Middle frontal gyrus (tissue), 1 donor: ENCODE results near the gene TFAM.

Experiments used
- DNase-seq: peaks from one replicate; pipeline ENCODE4 v3.0.0-alpha.2; 2015; ENCODE audit warnings: low spot score; ENCODE audit errors: extremely low spot score

Gene TFAM

GRCh38 chr10:58433066-58433465 is 47.9 kb downstream of the TFAM start:
- DNase-seq: no peak

GRCh38 chr10:58433571-58433970 is 48.4 kb downstream of the TFAM start:
- no peak for DNase-seq

- DNase-seq: no peak
Observed at GRCh38 chr10:58435297-58435985, 50.2 kb downstream of the TFAM start.

GRCh38 chr10:58436071-58436470 is 50.9 kb downstream of the TFAM start:
- no peak for DNase-seq

GRCh38 chr10:58438340-58438871 is 53.2 kb downstream of the TFAM start:
- DNase-seq: no peak

GRCh38 chr10:58438986-58439385 is 53.8 kb downstream of the TFAM start:
- DNase-seq: no peak

- no peak for DNase-seq
Observed at GRCh38 chr10:58439632-58440364, 54.6 kb downstream of the TFAM start.

GRCh38 chr10:58440484-58440883 is 55.3 kb downstream of the TFAM start:
- no peak for DNase-seq

GRCh38 chr10:58444321-58444720 is 59.1 kb downstream of the TFAM start:
- no peak for DNase-seq

- no peak for DNase-seq
Observed at GRCh38 chr10:58444876-58445275, 59.7 kb downstream of the TFAM start.

GRCh38 chr10:58448121-58448935 is 63.1 kb downstream of the TFAM start:
- DNase-seq: no peak
